Muscle layer of colon (tissue), 2 donors: ENCODE results near the gene PAIP2.
"Not testable (repeated sequence)": the region's sequence is repeated elsewhere in the genome, so short reads cannot be mapped to it uniquely, and the experiment has no call there.

Source experiments
- H3K27ac ChIP-seq: one replicate; pipeline ENCODE4 v1.7.0; 2013; ENCODE audit warnings: low read depth, mild to moderate bottlenecking, low read length, moderate library complexity
- H3K27me3 ChIP-seq, 2 donors: one replicate each; pipeline ENCODE4 v1.7.0; 2013; ENCODE audit warnings: low read length in 2 of 2, mild to moderate bottlenecking in 2 of 2; ENCODE audit not compliant: insufficient read depth in 2 of 2, control insufficient read depth in 1 of 2
- H3K36me3 ChIP-seq: one replicate; pipeline ENCODE4 v1.7.0; 2013; ENCODE audit warnings: mild to moderate bottlenecking, low read length; ENCODE audit not compliant: insufficient read depth
- H3K4me1 ChIP-seq: one replicate; pipeline ENCODE4 v1.7.0; 2013; ENCODE audit warnings: mild to moderate bottlenecking, low read length; ENCODE audit not compliant: insufficient read depth
- H3K4me3 ChIP-seq, 2 donors: one replicate each; pipeline ENCODE4 v1.7.0; 2013; ENCODE audit warnings: low read length in 2 of 2, low read depth in 1 of 2, mild to moderate bottlenecking in 1 of 2, moderate library complexity in 1 of 2
- H3K9ac ChIP-seq: one replicate; pipeline ENCODE4 v1.7.0; 2013; ENCODE audit warnings: low read length
- H3K9me3 ChIP-seq: one replicate; pipeline ENCODE4 v1.7.0; 2013; ENCODE audit warnings: mild to moderate bottlenecking, low read length
- donor health status: abdominal sarcoma.
- donor health status: Adenocarcinoma of cecum.

The PAIP2 gene

DNA sequence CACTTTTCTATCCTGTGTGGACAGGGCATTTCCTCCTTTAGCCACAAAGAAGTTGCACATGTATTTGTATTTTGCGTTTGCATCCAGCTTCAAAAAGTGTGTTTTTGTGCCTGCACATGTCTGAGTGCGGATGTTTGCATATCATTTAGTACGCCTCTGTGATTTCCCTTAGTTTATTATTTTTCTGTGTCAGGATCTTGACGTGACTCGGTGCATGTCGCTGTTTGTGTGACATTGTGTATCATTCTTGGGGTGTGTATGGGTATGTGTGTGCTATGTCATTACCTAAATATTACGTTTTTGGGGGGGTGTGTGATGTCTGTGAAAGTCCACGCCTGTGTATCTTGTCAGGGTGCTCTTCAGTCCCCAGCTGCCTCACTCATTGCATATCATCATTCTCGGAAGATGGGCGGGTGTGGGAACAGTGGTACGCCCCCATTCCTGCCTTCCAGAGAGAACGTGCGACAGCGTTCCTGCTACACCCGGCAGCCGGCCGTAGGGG lies 416 bp upstream of the PAIP2 start:
- Histone ChIP-seq H3K4me1 (peaks cover 24% of the 10 kb centered on the region), H3K9me3 (no peaks in the 10 kb centered on the region), H3K27ac (peak overlapping the region; percentile 16), H3K9ac (peak overlapping the region; percentile 39), H3K27me3 (no peaks in the 10 kb centered on the region), H3K36me3 (no peaks in the 10 kb centered on the region), H3K4me3 (peak overlapping the region; percentile 45 to 95)

DNA sequence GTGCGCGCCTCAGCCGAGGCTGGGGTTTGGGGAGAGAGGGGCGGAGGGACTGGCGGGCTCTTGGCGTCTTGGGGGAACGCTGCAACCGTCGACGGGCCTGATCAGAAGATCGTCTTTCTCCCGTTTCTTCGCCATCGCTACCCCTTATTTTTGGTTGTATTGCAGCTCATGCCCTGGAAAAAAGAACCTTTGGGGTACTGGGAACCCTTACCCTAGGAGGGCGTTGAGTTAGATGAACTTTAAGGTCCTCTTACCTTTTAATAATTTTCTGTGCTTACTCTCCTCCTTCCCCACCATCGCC lies 719 bp downstream of the PAIP2 start:
- H3K36me3 ChIP-seq = no peaks in the 10 kb centered on the region
- H3K27ac ChIP-seq = peak overlapping the region; percentile 98
- H3K4me3 ChIP-seq = peak overlapping the region; percentile 45 to 95
- H3K4me1 ChIP-seq = peaks cover 24% of the 10 kb centered on the region
- H3K9me3 ChIP-seq = no peaks in the 10 kb centered on the region
- peak overlapping the region; percentile 90 for H3K9ac ChIP-seq
- no peaks in the 10 kb centered on the region for H3K27me3 ChIP-seq

DNA sequence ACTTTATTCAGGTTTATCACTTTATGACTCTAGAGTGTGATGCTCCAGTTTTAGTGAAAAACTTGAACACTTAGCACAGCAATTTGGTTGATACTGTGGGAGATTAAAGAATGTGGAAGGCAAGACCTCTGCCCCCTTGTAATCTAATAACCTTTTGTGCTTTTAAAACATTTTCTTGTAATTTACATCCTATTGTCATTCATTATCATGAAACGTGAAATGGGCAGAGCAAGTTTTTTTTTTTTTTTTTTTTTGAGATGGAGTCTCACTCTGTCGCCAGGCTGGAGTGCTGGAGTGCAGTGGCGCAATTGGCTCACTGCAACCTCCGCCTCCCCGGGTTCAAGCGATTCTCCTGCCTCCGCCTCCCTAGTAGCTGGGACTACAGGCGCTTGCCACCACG lies 1.8 kb downstream of the PAIP2 start:
- H3K9me3 ChIP-seq = no peaks in the 10 kb centered on the region
- peak overlapping the region in 1 of 2 donors; percentile 95 for H3K4me3 ChIP-seq

DNA sequence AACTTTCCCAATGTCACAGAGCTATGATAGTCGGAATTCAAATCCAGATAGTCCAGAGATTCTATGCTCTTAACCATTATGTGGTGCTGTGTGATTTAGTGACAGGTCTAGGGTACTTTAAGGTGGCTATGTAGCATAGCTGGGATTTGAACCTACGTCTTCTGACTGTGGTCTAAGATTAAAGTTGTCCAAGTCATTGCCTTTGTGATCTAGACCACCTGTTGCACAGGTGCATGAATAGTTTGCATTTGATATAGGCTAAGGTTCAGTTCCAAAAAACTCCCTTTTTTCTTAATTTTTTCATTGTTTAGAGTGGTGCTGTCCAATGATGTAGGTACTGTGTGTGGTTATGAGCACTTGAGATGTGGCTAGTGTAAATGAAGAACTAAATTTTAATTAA lies 2.5 kb downstream of the PAIP2 start:
- Histone ChIP-seq H3K27ac (no peak overlapping the region), H3K4me1 (peaks cover 24% of the 10 kb centered on the region), H3K4me3 (no peak overlapping the region), H3K36me3 (no peaks in the 10 kb centered on the region), H3K9me3 (no peaks in the 10 kb centered on the region), H3K9ac (no peak overlapping the region), H3K27me3 (no peaks in the 10 kb centered on the region)

More for the DNA sequence above, 1.8 kb downstream of the PAIP2 start:
- no peaks in the 10 kb centered on the region for H3K27me3 ChIP-seq
- H3K36me3 ChIP-seq = no peaks in the 10 kb centered on the region
- H3K4me1 ChIP-seq = peaks cover 24% of the 10 kb centered on the region
- no peak overlapping the region for H3K27ac ChIP-seq
- H3K9ac ChIP-seq = no peak overlapping the region

DNA sequence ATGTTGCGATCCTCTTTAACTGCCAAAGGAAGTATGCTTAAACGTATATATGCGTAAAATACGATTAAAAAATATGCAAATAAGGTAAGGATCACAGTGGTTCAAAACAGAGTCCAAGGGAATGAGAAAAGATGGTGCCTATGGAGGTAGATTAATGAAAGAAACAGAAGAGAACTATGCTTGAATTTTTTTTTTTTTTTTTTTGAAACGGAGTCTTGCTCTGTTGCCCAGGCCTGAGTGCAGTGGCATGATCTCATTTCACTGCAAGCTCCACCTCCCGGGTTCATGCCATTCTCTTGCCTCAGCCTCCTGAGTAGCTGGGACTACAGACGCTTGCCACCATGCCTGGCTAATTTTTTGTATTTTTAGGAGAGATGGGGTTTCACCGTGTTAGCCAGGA lies 3.8 kb downstream of the PAIP2 start:
- H3K27me3 ChIP-seq, H3K9me3 ChIP-seq, H3K9ac ChIP-seq, H3K36me3 ChIP-seq, H3K27ac ChIP-seq, H3K4me3 ChIP-seq: not testable (repeated sequence)
- peaks cover 24% of the 10 kb centered on the region for H3K4me1 ChIP-seq

DNA sequence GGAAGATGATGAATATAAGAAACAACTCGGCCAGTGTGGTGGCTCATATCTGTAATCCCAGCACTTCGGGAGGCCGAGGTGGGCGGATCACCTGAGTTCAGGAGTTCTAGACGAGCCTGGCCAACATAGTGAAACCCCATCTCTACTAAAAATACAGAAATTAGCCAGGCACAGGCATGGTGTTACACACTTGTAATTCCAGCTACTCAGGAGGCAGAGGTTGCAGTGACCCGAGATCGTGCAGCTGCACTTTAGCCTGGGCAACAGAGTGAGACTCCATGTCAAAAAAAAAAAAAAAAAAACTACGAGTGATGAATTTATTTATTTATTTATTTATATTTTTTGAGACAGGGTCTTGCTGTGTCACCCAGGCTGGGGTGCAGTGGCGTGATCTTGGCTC lies 6.2 kb downstream of the PAIP2 start:
- H3K27me3 ChIP-seq, H3K36me3 ChIP-seq, H3K9ac ChIP-seq, H3K9me3 ChIP-seq, H3K27ac ChIP-seq, H3K4me3 ChIP-seq: not testable (repeated sequence)
- peaks cover 20% of the 10 kb centered on the region for H3K4me1 ChIP-seq

DNA sequence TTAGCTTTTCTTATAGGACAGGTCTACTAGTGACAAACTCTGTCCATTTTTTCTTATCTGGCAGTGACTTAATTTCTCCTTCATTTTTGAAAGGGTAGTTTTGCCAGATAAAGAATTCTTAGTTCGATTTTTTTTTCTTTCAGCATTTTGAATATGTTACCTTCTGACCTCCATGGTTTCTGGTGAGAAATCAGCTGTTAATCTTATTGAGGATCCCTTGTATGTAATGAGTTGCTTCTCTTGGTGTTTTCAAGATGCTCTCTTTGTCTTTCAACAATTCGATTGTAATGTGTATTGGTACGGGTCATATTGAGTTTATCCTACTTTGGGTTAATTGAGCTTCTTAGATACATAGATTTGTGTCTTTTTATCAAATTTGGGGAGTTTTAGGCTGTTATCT lies 12.5 kb downstream of the PAIP2 start:
- H3K27ac ChIP-seq = no peak overlapping the region
- H3K36me3 ChIP-seq = peaks cover 9% of the 10 kb centered on the region
- no peak overlapping the region for H3K4me3 ChIP-seq
- H3K9me3 ChIP-seq = no peaks in the 10 kb centered on the region
- no peaks in the 10 kb centered on the region for H3K27me3 ChIP-seq
- H3K4me1 ChIP-seq = peaks cover 6% of the 10 kb centered on the region
- H3K9ac ChIP-seq = no peak overlapping the region

DNA sequence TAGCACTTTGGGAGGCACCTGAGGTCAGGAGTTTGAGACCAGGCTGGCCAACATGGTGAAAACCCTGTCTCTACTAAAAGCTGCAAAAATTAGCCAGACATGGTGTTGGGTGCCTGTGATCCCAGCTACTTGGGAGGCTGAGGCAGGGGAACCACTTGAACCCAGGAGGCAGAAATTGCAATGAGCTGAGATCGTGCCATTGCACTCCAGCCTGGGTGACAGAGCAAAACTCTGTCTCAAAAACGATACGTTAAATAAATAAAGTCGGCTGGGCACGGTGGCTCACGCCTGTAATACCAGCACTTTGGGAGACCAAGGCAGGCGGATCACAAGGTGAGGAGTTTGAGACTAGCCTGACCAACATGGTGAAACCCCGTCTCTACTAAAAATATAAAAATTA lies 14.2 kb downstream of the PAIP2 start:
- not testable (repeated sequence) for H3K9me3 ChIP-seq, H3K4me1 ChIP-seq, H3K27me3 ChIP-seq, H3K27ac ChIP-seq, H3K9ac ChIP-seq, H3K4me3 ChIP-seq, H3K36me3 ChIP-seq

DNA sequence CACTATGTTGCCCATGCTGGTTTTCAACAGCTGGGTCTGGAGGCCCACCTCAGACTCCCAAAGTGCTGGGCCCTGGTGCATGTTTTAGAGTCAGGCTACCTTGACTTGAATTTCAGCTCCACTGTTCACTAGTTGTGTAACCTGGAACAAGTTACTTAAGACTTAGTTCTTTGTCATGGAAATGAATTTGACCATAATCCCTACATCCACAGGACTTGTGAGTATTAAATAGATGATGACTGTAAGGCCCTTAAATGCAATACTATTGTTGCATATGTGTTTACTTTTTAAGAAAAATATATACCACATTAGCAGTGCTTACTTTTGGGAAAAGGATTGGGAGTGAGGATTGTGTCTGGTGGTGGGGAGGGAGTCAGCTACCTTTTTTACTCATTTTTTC lies 16.4 kb downstream of the PAIP2 start:
- H3K4me3 ChIP-seq = no peak overlapping the region
- no peak overlapping the region for H3K27ac ChIP-seq
- H3K9me3 ChIP-seq = no peaks in the 10 kb centered on the region
- no peaks in the 10 kb centered on the region for H3K27me3 ChIP-seq
- no peak overlapping the region for H3K9ac ChIP-seq
- H3K36me3 ChIP-seq = peaks cover 9% of the 10 kb centered on the region
- peaks cover 7% of the 10 kb centered on the region for H3K4me1 ChIP-seq

DNA sequence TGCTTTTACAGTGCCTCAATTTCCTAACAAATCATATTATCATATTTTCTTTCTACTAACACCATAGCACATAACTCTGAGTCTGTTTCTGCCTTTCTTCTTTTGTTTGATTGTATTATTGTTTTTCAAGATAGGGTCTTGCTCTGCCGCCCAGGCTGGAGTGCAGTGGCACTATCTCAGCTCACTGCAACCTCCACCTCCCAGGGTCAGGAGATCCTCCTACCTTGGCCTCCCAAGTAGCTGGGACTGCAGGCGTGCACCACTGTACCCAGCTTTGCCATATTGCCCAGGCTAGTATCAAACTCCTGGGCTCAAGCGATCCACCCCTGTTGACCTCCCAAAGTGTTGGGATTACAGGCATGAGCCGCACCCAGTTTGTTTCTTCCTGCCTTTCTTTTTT lies 18.7 kb downstream of the PAIP2 start:
- H3K4me1 ChIP-seq = peaks cover 7% of the 10 kb centered on the region
- H3K27ac ChIP-seq = no peak overlapping the region
- no peaks in the 10 kb centered on the region for H3K9me3 ChIP-seq
- no peak overlapping the region for H3K4me3 ChIP-seq
- H3K9ac ChIP-seq = no peak overlapping the region
- no peaks in the 10 kb centered on the region for H3K27me3 ChIP-seq
- H3K36me3 ChIP-seq = peaks cover 14% of the 10 kb centered on the region

DNA sequence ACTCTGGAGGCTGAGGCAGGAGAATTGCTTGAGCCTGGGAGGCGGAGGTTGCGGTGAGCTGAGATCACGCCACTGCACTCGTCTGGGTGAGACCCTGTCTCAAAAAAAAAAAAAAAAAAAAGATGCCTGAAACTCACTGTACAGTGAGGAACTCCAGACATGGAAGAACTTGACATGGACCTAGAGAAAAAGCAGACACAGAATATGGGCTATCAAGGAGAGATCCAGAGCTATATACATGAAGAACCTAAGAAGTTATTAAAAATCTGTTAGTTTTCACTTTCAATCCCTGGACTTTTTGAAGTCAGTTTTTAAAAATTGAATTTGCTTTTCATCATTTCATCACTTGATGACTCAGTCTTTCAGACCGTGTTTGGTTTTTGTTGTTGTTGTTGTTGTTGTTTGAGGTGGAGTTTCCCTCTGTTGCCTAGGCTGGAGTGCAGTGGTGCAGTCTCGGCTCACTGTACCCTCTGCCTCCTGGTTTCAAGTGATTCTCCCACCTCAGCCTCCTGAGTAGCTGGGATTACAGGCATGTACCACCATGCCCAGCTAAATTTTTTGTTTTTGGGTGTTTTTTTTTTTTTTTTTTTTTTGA lies 20.3 kb downstream of the PAIP2 start:
- Histone ChIP-seq H3K4me3 (no peak overlapping the region), H3K9ac (no peak overlapping the region), H3K4me1 (peaks cover 7% of the 10 kb centered on the region), H3K36me3 (peaks cover 29% of the 10 kb centered on the region), H3K9me3 (no peaks in the 10 kb centered on the region), H3K27me3 (no peaks in the 10 kb centered on the region), H3K27ac (no peak overlapping the region)

DNA sequence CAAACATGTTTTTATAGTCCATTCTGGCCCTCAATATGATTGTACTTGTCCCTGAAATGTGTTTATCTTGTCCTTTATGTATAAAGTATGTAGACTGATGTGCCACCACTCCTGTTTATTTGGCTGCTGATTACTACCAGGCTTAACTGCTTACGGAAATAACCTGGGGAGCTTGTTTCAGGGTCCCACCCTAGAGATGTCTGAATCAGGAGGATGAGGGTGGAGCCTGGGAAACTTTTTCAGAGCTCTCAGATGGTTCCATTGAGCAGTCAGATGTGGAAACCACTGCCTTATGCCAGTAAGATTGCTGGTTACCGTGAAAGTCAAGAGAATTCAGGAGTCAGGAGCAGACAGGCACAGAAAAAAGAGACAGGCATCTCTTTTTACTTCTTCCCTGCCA lies 22.3 kb downstream of the PAIP2 start:
- Histone ChIP-seq H3K4me1 (peaks cover 7% of the 10 kb centered on the region), H3K27me3 (no peaks in the 10 kb centered on the region), H3K9me3 (no peaks in the 10 kb centered on the region), H3K4me3 (no peak overlapping the region), H3K36me3 (peaks cover 39% of the 10 kb centered on the region), H3K9ac (no peak overlapping the region), H3K27ac (no peak overlapping the region)
